ENCODE data around the gene MAP2K3. TPM values are rescaled to one million over a fixed set of nuclear protein-coding genes. Genes with fewer than 3 reads are reported as not detected.

The MAP2K3 gene
- total and polyA plus RNA-seq, 2 of the 8 experiments (the other 6 are each of a cell fraction or from before 2014, with no cell fraction given) = 16.9 to 33.5 TPM

DNA sequence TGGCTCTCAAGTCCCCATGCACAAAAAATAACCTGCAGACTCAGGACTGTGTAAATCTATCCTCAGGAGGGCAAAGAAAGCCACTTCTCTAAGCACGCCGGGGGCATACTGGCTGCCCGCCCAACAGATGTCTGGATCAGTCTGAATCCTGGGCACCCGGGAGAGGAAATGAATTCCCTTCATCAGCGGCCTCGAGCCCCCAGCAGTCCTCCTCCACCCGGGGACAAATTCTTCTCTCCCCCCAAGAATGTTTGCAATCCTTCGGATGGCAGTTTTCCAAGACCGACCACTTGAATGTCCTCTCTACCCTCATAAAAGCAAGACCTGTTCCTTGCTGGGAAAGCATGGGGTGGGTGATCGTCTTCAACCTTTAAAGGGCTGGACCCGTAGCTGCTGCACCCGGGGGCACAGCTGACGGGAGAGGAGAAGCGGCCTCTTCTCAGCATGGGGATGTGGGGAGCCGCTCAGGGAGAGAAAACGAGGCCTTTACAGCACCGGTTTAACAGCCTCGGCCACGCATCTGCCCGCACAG lies 9.4 kb upstream of the MAP2K3 start:
- no peak overlapping the region for H3K14ac ChIP-seq (ENCODE audit: insufficient read length)
- no peak overlapping the region for H4K5ac ChIP-seq (ENCODE audit: insufficient read length, low read depth, low read length)
- no peak overlapping the region for H2AK5ac ChIP-seq (ENCODE audit: low read depth, low read length)
- ChIA-PET POLR2A (ENCODE audit: partially characterized antibody) (interaction anchor here (0.8 to 1.6 kb wide), 6 partner anchors 9 to 232 kb away, joined by 3 to 6 read pairs (median 4); partner anchors contain the start of gene USP22), CTCF (ENCODE audit: partially characterized antibody) (interaction anchor here (0.7 to 3.0 kb wide), 7 partner anchors 13 to 237 kb away, joined by 3 to 11 read pairs (median 5); no protein-coding TSS in a partner anchor)
- peak overlapping the region; percentile 42; the same call in 1 of the 2 replicates for H4K8ac ChIP-seq (ENCODE audit: extremely low read depth, insufficient read depth, low read length)
- no peak overlapping the region for H2BK12ac ChIP-seq (ENCODE audit: low read depth, low read length)
- H4K20me1 ChIP-seq (replicated peaks in 1 of 2; ENCODE audit: control insufficient read depth in 1 of 2, insufficient read depth in 2 of 2, low read length in 2 of 2) = no peaks in the 10 kb centered on the region
- peaks cover 7% of the 10 kb centered on the region; the same call in 1 of the 2 replicates for H3K23me2 ChIP-seq (ENCODE audit: low read depth, low read length)
- no peak overlapping the region for H2BK15ac ChIP-seq (ENCODE audit: low read length)
- no peak overlapping the region for H3K4ac ChIP-seq (replicated peaks; ENCODE audit: insufficient read length, low read depth, low read length)
- H3K4me2 ChIP-seq (ENCODE audit: insufficient read depth in 1 of 2, low read depth in 2 of 2, low read length in 2 of 2) = peak overlapping the region; percentile 66 to 77
- no peaks in the 10 kb centered on the region for H3K79me2 ChIP-seq (ENCODE audit: control insufficient read depth in 1 of 2, insufficient read depth in 2 of 2, low read length in 2 of 2)
- H3K18ac ChIP-seq (ENCODE audit: extremely low read depth, low read length) = peak overlapping the region; percentile 83; the same call in 1 of the 2 replicates
- H3K4me3 ChIP-seq (ENCODE audit: extremely low read depth in 1 of 4, insufficient read depth in 2 of 4, low read depth in 3 of 4, low read length in 4 of 4) = peak overlapping the region; percentile 33 to 68 (median 44)
- H4K91ac ChIP-seq (replicated peaks; ENCODE audit: insufficient read length, low read length) = peak overlapping the region; percentile 85
- H3K36me3 ChIP-seq (ENCODE audit: control insufficient read depth in 2 of 4, insufficient read depth in 4 of 4, low read length in 3 of 4) = no peaks in the 10 kb centered on the region
- H2BK20ac ChIP-seq (ENCODE audit: low read length) = no peak overlapping the region
- no peak overlapping the region for H2AFZ ChIP-seq (ENCODE audit: low read length)
- H2BK120ac ChIP-seq (replicated peaks; ENCODE audit: low read depth, low read length) = no peak overlapping the region
- no peaks in the 10 kb centered on the region; the same call in 1 of the 2 replicates for H3K79me1 ChIP-seq (ENCODE audit: low read depth, low read length)
- H3K4me1 ChIP-seq (replicated peaks in 1 of 4; ENCODE audit: control insufficient read depth in 3 of 4, insufficient read depth in 4 of 4, low read length in 3 of 4) = peaks cover 0 to 4% (median 0%) of the 10 kb centered on the region in 4 experiments; a peak in 3 of 7 replicates
- 44% methylated on average over 19 of the region's 20 CpGs; no CpG with 5 or more reads in 1 of the 2 experiments for WGBS, 2 experiments (ENCODE audit: extremely low coverage in 1 of 2, insufficient coverage in 1 of 2, insufficient read length in 1 of 2, insufficient replicate concordance in 2 of 2, low coverage in 1 of 2, low lambda C conversion rate in 2 of 2, missing lambda C conversion rate in 1 of 2)
- H3K23ac ChIP-seq (ENCODE audit: insufficient read length) = no peak overlapping the region
- no peak overlapping the region for H3K27ac ChIP-seq (ENCODE audit: low read depth, low read length)
- no peaks in the 10 kb centered on the region for H3K9me3 ChIP-seq (ENCODE audit: insufficient read depth in 2 of 2, low read depth in 1 of 2, low read length in 1 of 2)
- DNase-seq (ENCODE audit: low read depth in 1 of 2, low spot score in 2 of 2) (no peak), FAIRE-seq (no peak)
- 0 out of 2 replicates have a peak overlapping the region, but pooled peaks have one; percentile 66 for H2BK5ac ChIP-seq (ENCODE audit: low read depth, low read length)
- H3K56ac ChIP-seq (replicated peaks; ENCODE audit: insufficient read length, low read depth, low read length) = peak overlapping the region; percentile 28
- peak overlapping the region in 2 of 4 experiments; percentile 14 to 40; a peak in 3 of 7 replicates for H3K9ac ChIP-seq (replicated peaks in 1 of 4; ENCODE audit: extremely low read depth in 1 of 4, low read depth in 3 of 4, low read length in 3 of 4)
- peaks cover 3 to 27% (median 15%) of the 10 kb centered on the region in 4 experiments for H3K27me3 ChIP-seq (replicated peaks in 1 of 4; ENCODE audit: control insufficient read depth in 3 of 4, extremely low read depth in 1 of 4, insufficient read depth in 3 of 4, low read length in 3 of 4)
- TF ChIP-seq RFX5 (IDR thresholded peaks at IDR 0.05; ENCODE audit: borderline replicate concordance, low read depth, low read length) (no peak), NANOG (IDR thresholded peaks at IDR 0.05; ENCODE audit: insufficient read depth, low read depth, low read length, poor library complexity, severe bottlenecking) (no peak), SP1 (IDR thresholded peaks at IDR 0.05; ENCODE audit: low read depth, low read length) (no peak), EP300 (IDR thresholded peaks at IDR 0.05; ENCODE audit: borderline replicate concordance in 1 of 2, low read depth in 2 of 2, low read length in 2 of 2) (no peak), FOSL1 (IDR thresholded peaks at IDR 0.05; ENCODE audit: insufficient read depth, low read depth, low read length) (no peak), RAD21 (IDR thresholded peaks at IDR 0.05 in 1 of 2, conservative IDR thresholded peaks at IDR 0.05 in 1 of 2; ENCODE audit: low read depth in 2 of 2, low read length in 2 of 2) (no peak), KDM4A (IDR thresholded peaks at IDR 0.05; ENCODE audit: low read depth, low read length, severe bottlenecking) (no peak), RBBP5 (IDR thresholded peaks at IDR 0.05; ENCODE audit: borderline replicate concordance, low read depth, low read length) (no peak), KDM5A (IDR thresholded peaks at IDR 0.05; ENCODE audit: low read length) (no peak)
- TF ChIP-seq, protein P1, sequence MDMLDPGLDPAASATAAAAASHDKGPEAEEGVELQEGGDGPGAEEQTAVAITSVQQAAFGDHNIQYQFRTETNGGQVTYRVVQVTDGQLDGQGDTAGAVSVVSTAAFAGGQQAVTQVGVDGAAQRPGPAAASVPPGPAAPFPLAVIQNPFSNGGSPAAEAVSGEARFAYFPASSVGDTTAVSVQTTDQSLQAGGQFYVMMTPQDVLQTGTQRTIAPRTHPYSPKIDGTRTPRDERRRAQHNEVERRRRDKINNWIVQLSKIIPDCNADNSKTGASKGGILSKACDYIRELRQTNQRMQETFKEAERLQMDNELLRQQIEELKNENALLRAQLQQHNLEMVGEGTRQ (IDR thresholded peaks at IDR 0.05; ENCODE audit: low read length) = no peak
